Stimulated activated naive CD4-positive, alpha-beta T cell treated with Interleukin-2 at 50 U/mL for 16 hours (primary cell): Measurements from ENCODE around the gene ADRA2A.

ENCODE experiments used
- DNase-seq: peaks from one replicate; lab custom pipeline; 2025; lab: John Stamatoyannopoulos, UW

Gene ADRA2A

GRCh38 chr10:111076682-111077478, at the start of gene ADRA2A:
TSS of gene ADRA2A (plus strand) at chr10:111077029. CDS start at chr10:111077997, 968 bp downstream.
- DNase-seq: no peak

GRCh38 chr10:111030042-111030750, 46.6 kb upstream of the ADRA2A start:
- no peak for DNase-seq

- no peak for DNase-seq
Observed at GRCh38 chr10:111034598-111035310, 42.1 kb upstream of the ADRA2A start.

GRCh38 chr10:111035542-111035941, 41.3 kb upstream of the ADRA2A start:
- DNase-seq: no peak

GRCh38 chr10:111037858-111038257, 39.0 kb upstream of the ADRA2A start:
- DNase-seq: no peak

GRCh38 chr10:111039522-111039921, 37.3 kb upstream of the ADRA2A start:
- no peak for DNase-seq

- no peak for DNase-seq
Observed at GRCh38 chr10:111057006-111057405, 19.8 kb upstream of the ADRA2A start.

- no peak for DNase-seq
Observed at GRCh38 chr10:111063471-111063870, 13.4 kb upstream of the ADRA2A start.

GRCh38 chr10:111072232-111072631, 4.6 kb upstream of the ADRA2A start:
- no peak for DNase-seq

GRCh38 chr10:111075577-111076185, 1.1 kb upstream of the ADRA2A start:
- no peak for DNase-seq

GRCh38 chr10:111076191-111076681, 593 bp upstream of the ADRA2A start:
- DNase-seq: peak; percentile 33

- DNase-seq: no peak
Observed at GRCh38 chr10:111077479-111077784, 603 bp downstream of the ADRA2A start.

- no peak for DNase-seq
Observed at GRCh38 chr10:111077785-111078504, 1.1 kb downstream of the ADRA2A start.

- DNase-seq: no peak
Observed at GRCh38 chr10:111078505-111079185, 1.8 kb downstream of the ADRA2A start.

- no peak for DNase-seq
Observed at GRCh38 chr10:111079241-111079760, 2.5 kb downstream of the ADRA2A start.

- DNase-seq: no peak
Observed at GRCh38 chr10:111079781-111080180, 3.0 kb downstream of the ADRA2A start.

GRCh38 chr10:111080224-111080623, 3.4 kb downstream of the ADRA2A start:
- DNase-seq: no peak

- no peak for DNase-seq
Observed at GRCh38 chr10:111081595-111081994, 4.8 kb downstream of the ADRA2A start.

GRCh38 chr10:111082102-111082975, 5.5 kb downstream of the ADRA2A start:
- DNase-seq: no peak
